Activated CD8-positive, alpha-beta T cell treated with anti-CD3 and anti-CD28 coated beads for 36 hours (primary cell): Measurements from ENCODE around the gene PPP6C. TPM values are rescaled to one million over a fixed set of nuclear protein-coding genes. Genes with fewer than 3 reads are reported as not detected.
A peak's percentile ranks its signal among the peaks of the same experiment; 100 is the strongest.
"Not testable (repeated sequence)": the region's sequence is repeated elsewhere in the genome, so short reads cannot be mapped to it uniquely, and the experiment has no call there.

Experiments used
- ATAC-seq: fragments of 200-7000 bp; cut with Tn5 transposase; one replicate; pipeline ENCODE4 v1.10.0; 2021; ENCODE audit warnings: mild to moderate bottlenecking, moderate library complexity
- CTCF ChIA-PET: fragments of 350-600 bp; sonication (Branson Sonifier 250); formaldehyde crosslinking; loops from one replicate; lab custom pipeline; 2021; ENCODE audit warnings: antibody characterized with exemption; lab: Charles Lee
- POLR2A ChIA-PET: fragments of 350-600 bp; sonication (Branson Sonifier 250); formaldehyde crosslinking; loops from one replicate; lab custom pipeline; 2021; ENCODE audit warnings: antibody characterized with exemption; lab: Charles Lee
- DNase-seq: peaks from one replicate; pipeline ENCODE4 v3.0.0-alpha.2; 2020
- H3K27ac Mint-ChIP-seq: one replicate; pipeline ENCODE4 v1.8.0; 2021; ENCODE audit warnings: mild to moderate bottlenecking, mixed read lengths
- H3K27me3 Mint-ChIP-seq: one replicate; pipeline ENCODE4 v1.8.0; 2021; ENCODE audit warnings: mixed read lengths
- H3K36me3 Mint-ChIP-seq: one replicate; pipeline ENCODE4 v1.8.0; 2021; ENCODE audit warnings: low read depth, mixed read lengths
- H3K4me1 Mint-ChIP-seq: one replicate; pipeline ENCODE4 v1.8.0; 2021; ENCODE audit warnings: low read depth, mixed read lengths
- H3K4me3 Mint-ChIP-seq: one replicate; pipeline ENCODE4 v1.8.0; 2021; ENCODE audit warnings: mild to moderate bottlenecking, moderate library complexity, mixed read lengths
- H3K9me3 Mint-ChIP-seq: one replicate; pipeline ENCODE4 v1.8.0; 2021; ENCODE audit warnings: mixed read lengths
- intact Hi-C: fragments of 100-400 bp; cut with micrococcal nuclease; formaldehyde crosslinking; loops from one replicate; pipeline ENCODE4 v1.10.0; 2022
- total RNA-seq, 2 experiments: library from RNA; stranded (reverse); gene quantifications; one replicate each; pipeline ENCODE4 v1.2.3, GENCODE V29; 2021
- TF ChIP-seq, protein P1 (sequence below): fragments of 200-600 bp; IDR thresholded peaks from one replicate; pipeline ENCODE4 v1.8.0; 2022; ENCODE audit warnings: antibody characterized with exemption, mild to moderate bottlenecking

Gene PPP6C
- total RNA-seq, 2 experiments from 2014 or later, result 43.1 to 44.8 TPM

DNA sequence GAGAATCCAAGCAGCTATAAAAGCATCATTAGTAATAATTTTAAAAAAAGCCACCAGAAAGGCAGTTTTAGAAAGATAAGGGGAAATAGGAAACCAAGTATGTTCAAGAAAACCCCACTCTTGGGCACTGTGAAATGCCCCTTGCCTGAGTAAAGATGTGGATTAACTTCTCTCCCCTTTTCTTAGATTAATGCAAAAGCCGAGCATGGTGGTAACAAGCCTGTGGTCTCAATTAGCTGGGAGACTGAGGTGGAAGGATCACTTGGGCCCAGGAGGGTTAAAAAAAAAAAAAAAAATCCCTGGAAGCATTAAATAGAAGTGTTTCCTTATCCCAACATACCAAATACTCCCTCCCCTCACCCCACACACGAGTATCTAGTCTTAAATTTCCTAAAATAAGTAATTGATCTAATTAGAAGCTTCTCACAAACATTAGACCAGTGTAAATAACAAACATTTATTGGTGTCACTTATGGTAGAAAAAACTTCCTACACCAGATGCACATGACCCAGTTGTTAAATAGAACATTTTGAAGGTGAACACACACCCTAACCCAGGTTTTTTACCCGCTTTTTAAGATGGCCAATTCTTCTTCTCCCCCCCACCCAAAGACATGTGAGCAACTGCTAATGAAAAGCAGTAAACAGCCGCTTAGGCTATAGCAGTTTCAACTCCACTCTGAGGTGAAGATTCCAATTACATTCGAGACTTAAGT, 46.4 kb upstream of the PPP6C start:
- Mint-ChIP-seq H3K36me3 (peaks cover 73% of the 10 kb centered on the region), H3K27me3 (no peaks in the 10 kb centered on the region), H3K4me1 (peaks cover 39% of the 10 kb centered on the region), H3K27ac (peak overlapping the region; percentile 78), H3K4me3 (peak overlapping the region; percentile 100), H3K9me3 (no peaks in the 10 kb centered on the region)
- CTCF ChIA-PET, result interaction anchor here (0.8 to 1.2 kb wide), 2 partner anchors 15 to 65 kb away, joined by 4 read pairs; no protein-coding TSS in a partner anchor
- TF ChIP-seq, protein P1, sequence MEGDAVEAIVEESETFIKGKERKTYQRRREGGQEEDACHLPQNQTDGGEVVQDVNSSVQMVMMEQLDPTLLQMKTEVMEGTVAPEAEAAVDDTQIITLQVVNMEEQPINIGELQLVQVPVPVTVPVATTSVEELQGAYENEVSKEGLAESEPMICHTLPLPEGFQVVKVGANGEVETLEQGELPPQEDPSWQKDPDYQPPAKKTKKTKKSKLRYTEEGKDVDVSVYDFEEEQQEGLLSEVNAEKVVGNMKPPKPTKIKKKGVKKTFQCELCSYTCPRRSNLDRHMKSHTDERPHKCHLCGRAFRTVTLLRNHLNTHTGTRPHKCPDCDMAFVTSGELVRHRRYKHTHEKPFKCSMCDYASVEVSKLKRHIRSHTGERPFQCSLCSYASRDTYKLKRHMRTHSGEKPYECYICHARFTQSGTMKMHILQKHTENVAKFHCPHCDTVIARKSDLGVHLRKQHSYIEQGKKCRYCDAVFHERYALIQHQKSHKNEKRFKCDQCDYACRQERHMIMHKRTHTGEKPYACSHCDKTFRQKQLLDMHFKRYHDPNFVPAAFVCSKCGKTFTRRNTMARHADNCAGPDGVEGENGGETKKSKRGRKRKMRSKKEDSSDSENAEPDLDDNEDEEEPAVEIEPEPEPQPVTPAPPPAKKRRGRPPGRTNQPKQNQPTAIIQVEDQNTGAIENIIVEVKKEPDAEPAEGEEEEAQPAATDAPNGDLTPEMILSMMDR, result no peak
- DNase-seq (no peak), ATAC-seq (no peak)
- intact Hi-C loops, result no loop called here
- POLR2A ChIA-PET, result interaction anchor here (0.6 to 10.5 kb wide), 13 partner anchors 8 to 375 kb away, joined by 3 to 151 read pairs (median 4); partner anchors contain the start of genes ARPC5L, GAPVD1 and RPL35

- POLR2A ChIA-PET, result interaction anchor here (1.5 to 2.1 kb wide), 2 partner anchors 10 to 98 kb away, joined by 4 to 7 read pairs; no protein-coding TSS in a partner anchor
Measured at GRCh38 chr9:125234099-125234498, 44.5 kb upstream of the PPP6C start.

GRCh38 chr9:125233678-125234077, 44.1 kb upstream of the PPP6C start:
- intact Hi-C loops, result no loop called here
- DNase-seq, result no peak
- Mint-ChIP-seq H3K9me3 (no peaks in the 10 kb centered on the region), H3K4me3 (no peak overlapping the region), H3K36me3 (peaks cover 58% of the 10 kb centered on the region), H3K27me3 (no peaks in the 10 kb centered on the region), H3K27ac (no peak overlapping the region), H3K4me1 (peaks cover 34% of the 10 kb centered on the region)
- no peak for ATAC-seq
- POLR2A ChIA-PET, result interaction anchor here (2.1 kb wide), 1 partner anchor 11 kb away, joined by 7 read pairs; no protein-coding TSS in a partner anchor
- TF ChIP-seq, protein P1, result no peak
- CTCF ChIA-PET, result no interaction called here

More at GRCh38 chr9:125234099-125234498, 44.5 kb upstream of the PPP6C start:
- H3K27me3 Mint-ChIP-seq, H3K4me3 Mint-ChIP-seq, ATAC-seq, DNase-seq, H3K9me3 Mint-ChIP-seq, intact Hi-C loops, CTCF ChIA-PET: not testable (repeated sequence)
- Mint-ChIP-seq H3K36me3 (peaks cover 62% of the 10 kb centered on the region), H3K27ac (peak overlapping the region; percentile 38), H3K4me1 (peaks cover 38% of the 10 kb centered on the region)

DNA sequence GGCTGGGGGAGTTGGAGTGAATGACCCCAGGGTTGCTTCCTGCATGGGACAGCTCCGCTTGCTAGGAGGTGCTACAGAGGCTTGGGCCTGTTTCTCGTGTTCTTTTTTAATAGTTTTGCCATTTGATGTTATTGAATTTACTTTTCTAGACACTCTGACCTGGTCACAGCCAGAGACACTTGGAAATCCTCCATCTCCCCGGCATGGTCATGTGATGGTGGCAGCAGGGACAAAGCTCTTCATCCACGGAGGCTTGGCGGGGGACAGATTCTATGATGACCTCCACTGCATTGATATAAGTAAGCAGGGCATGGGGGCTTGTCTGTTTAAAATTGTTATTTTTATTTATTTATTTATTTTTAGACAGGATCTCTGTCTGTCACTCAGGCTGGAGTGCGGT, 38.2 kb upstream of the PPP6C start:
- POLR2A ChIA-PET, result interaction anchor here (0.6 to 4.2 kb wide), 5 partner anchors 9 to 13 kb away, joined by 3 to 16 read pairs (median 4); partner anchors contain the start of gene HSPA5
- no peak overlapping the region for H3K4me3 Mint-ChIP-seq
- ATAC-seq (no peak), DNase-seq (no peak)
- H3K4me1 Mint-ChIP-seq, result no peaks in the 10 kb centered on the region
- no peak overlapping the region for H3K27ac Mint-ChIP-seq
- no peaks in the 10 kb centered on the region for H3K9me3 Mint-ChIP-seq
- TF ChIP-seq, protein P1, result no peak
- CTCF ChIA-PET, result interaction anchor here (1.0 kb wide), 1 partner anchor 18 kb away, joined by 3 read pairs; no protein-coding TSS in a partner anchor
- no peaks in the 10 kb centered on the region for H3K27me3 Mint-ChIP-seq
- intact Hi-C loops, result no loop called here
- H3K36me3 Mint-ChIP-seq, result peaks cover 17% of the 10 kb centered on the region

DNA sequence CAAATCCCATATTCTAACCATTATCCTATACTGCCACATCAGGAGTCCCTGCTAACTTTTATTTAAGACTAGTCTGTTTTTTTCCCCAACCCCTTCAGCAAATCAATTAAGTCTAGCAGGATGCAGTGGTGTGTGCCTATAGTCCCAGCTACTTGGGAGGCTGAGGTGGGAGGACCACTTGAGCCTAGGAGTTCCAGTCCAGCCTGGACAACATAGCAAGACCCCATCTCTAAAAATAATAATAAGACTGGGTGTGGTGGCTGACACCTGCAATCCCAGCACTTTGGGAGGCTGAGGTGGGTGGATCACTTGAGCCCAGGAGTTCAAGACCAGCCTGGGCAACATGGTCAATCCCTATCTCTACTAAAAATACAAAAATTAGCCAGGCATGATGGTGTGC, 35.3 kb upstream of the PPP6C start:
- H3K4me1 Mint-ChIP-seq, H3K4me3 Mint-ChIP-seq, H3K27me3 Mint-ChIP-seq, intact Hi-C loops, H3K27ac Mint-ChIP-seq, CTCF ChIA-PET, H3K9me3 Mint-ChIP-seq, ATAC-seq, DNase-seq: not testable (repeated sequence)
- POLR2A ChIA-PET, result interaction anchor here (0.7 to 2.5 kb wide), 2 partner anchors 16 to 39 kb away, joined by 4 to 14 read pairs; partner anchors contain the start of gene HSPA5
- peaks cover 24% of the 10 kb centered on the region for H3K36me3 Mint-ChIP-seq

GRCh38 chr9:125218621-125219020, 29.0 kb upstream of the PPP6C start:
- intact Hi-C loops, result no loop called here
- no peaks in the 10 kb centered on the region for H3K4me1 Mint-ChIP-seq
- no peaks in the 10 kb centered on the region for H3K9me3 Mint-ChIP-seq
- peaks cover 35% of the 10 kb centered on the region for H3K36me3 Mint-ChIP-seq
- POLR2A ChIA-PET, result interaction anchor here (0.8 kb wide), 1 partner anchor 9 kb away, joined by 3 read pairs; no protein-coding TSS in a partner anchor
- H3K27ac Mint-ChIP-seq, result no peak overlapping the region
- ATAC-seq (no peak), DNase-seq (no peak)
- CTCF ChIA-PET, result no interaction called here
- H3K4me3 Mint-ChIP-seq, result no peak overlapping the region
- TF ChIP-seq, protein P1, result no peak
- no peaks in the 10 kb centered on the region for H3K27me3 Mint-ChIP-seq
